ENCODE results near the gene ANKRD13D. TPM values are rescaled to one million over a fixed set of nuclear protein-coding genes. Genes with fewer than 3 reads are reported as not detected.
"Not testable (repeated sequence)": the region's sequence is repeated elsewhere in the genome, so short reads cannot be mapped to it uniquely, and the experiment has no call there.

ANKRD13D gene
- total RNA-seq, 1 donor from 2014 or later = 110 TPM

DNA sequence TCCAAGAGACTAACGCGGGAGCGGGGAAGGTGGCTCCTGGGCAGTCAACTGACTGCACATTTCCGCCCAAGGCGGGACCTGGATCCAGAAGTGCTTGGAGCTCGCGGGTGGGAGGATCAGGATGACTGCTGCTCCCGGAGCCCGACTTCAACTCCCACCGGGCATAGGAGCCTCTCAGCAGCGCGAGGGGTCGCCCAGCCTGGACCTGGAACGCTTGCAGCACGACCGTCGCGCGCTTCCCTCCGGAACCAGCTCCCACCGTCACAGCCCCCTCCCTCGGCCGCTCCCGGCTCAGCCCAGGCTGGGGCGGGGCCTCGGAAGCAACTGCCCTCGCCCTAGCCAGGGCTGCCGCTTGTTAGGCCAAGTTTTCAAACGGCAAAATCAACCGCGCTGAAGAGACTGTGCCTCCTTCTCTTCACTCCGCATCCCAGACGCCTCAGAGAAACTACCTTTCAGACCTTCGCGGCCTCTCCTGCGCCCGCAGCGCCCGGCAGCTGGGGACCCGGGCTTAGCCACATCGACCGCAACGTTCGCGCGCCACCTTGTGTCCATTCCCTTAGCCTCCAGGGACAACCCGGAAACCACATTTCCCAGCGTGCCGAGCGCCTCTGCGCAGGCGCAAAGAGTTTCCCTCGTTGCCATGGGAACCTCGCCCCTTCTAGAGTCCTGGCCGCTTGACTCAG, 28.2 kb downstream of the ANKRD13D start:
- DNase-seq (ENCODE audit: low spot score) = peak; percentile 98

DNA sequence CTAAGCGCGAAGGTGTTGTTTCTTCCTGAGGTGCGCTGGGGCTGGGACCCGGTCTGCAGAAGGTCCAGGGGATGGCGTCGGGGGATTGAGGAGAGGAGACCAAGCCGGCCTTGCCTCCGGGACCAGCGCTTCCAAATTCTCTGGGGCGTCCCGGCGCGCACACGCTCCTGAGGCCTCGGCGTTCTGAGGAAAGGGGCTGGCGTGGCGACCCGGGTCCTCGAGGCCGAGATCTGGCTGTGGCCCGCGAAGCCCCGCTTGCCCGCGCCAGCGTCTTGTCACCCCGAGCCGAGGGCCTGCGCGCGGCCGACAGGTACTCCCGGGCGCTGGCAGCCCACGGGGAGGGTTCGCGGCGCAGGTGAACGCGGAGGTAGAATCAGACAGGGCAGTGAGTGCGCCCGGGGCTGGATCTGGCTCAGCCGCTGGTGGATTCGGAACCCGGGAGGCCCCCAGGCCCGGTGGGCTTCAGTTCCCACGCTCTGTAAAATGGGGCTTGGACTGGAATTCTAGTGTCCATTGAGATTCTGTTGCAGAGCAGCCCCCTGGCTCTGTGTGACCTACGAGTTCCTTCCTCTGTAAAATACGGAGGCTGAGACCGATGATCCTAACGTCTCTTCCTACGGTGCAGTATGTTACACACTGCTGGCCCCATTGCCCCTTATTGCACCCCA, 28.9 kb downstream of the ANKRD13D start:
- DNase-seq (ENCODE audit: low spot score) = no peak

DNA sequence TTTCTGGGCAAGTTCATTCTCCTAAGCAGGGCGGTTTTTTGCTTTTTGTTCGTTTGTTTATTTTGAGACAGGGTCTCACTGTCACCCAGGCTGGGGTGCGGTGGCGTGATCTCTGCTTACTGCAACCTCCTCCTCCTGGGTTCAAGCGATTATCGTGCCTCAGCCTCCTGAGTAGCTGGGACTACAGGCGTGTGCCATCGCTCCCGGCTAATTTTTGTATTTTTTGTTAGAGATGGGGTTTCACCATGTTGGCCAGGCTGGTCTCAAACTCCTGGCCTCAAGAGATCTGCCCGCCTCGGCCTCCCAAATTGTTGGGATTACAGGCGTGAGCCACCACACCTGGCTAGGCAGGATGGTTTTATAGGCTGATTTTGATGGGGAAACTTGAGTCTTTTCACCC, 29.8 kb downstream of the ANKRD13D start:
- DNase-seq (ENCODE audit: low spot score) = not testable (repeated sequence)

DNA sequence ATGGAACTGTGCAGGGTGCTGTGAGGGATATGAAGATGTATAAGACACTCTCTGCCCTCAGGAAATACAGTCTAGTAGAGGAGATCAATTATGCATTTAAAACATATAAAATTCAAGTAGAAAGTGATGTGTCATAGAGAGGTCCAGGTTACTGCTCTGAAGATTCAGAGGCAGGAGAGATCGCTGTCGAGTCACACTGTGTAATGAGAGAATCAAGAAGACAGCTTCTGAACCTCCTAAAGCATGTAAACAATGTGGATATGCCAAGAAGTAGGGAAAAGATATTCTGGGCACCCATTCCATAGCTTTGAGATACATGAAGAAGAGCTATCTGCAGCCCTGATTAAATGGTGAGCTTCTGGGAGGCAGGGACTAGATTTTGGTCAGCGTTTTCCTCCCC, 30.9 kb downstream of the ANKRD13D start:
- no peak for DNase-seq (ENCODE audit: low spot score)

DNA sequence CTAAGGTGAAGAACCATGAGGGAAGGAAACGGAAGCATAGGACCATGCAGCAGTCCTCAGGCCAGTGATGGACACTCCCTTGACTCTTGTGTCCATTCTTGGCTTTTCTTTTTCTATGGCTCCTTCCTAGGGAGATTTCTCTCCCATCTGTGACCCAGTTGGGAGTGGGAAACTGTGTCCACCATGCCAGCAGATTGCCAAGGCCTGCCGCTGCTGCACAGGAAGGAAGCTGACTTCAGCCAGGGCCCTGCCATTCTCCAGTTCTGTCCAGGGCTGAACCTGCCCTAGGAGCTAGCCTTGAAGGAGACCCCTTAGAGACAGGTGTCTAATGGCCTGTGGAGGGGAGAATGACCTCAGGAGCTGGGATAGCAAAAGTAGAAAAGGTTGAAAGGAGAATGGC, 31.6 kb downstream of the ANKRD13D start:
- no peak for DNase-seq (ENCODE audit: low spot score)

DNA sequence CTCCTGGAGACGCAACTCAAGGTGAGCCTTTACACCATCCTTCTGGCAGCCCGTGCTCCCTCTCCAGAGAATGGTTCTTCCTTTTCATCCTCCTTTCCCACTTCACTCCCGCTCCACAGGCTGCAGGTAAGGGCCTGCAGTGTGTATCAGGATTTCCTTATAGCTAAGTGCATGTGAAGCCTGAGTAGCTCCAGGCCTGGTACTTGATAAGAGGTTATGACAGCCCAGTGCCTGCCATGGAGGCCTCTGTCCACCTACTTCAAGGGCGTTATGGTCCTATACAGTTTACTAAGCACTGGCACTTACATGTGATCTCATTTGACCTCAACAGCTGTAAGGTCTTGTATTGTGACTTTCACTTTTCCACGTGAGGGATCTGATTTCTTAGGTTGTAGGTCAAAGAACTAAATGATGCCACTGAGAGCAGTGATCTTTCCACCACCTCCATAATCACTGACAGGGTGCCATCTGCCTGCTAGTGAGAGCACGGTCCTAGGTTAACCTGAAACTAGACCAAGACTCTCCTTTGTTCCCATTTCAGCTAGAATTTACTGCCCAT, 32.3 kb downstream of the ANKRD13D start:
- no peak for DNase-seq (ENCODE audit: low spot score)

DNA sequence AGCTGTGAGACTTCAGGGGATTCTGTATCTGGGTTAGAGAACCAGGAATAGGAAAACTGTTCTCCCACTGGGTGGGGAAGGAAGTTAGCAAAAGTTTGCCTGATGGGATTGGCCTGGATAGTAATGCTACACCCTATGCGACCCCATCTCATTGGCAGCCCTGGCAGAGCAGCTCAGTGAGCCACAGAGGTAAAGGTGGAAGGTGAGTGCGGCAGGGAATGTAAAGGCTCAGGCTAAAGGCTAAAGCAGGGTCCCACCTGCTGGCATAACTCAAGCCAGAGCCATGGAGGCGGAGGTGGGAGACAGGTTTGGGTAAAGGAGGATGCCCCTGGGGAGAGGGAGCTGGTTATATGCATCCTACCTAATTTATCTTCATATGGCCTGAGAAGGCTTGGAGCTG, 32.9 kb downstream of the ANKRD13D start:
- no peak for DNase-seq (ENCODE audit: low spot score)

DNA sequence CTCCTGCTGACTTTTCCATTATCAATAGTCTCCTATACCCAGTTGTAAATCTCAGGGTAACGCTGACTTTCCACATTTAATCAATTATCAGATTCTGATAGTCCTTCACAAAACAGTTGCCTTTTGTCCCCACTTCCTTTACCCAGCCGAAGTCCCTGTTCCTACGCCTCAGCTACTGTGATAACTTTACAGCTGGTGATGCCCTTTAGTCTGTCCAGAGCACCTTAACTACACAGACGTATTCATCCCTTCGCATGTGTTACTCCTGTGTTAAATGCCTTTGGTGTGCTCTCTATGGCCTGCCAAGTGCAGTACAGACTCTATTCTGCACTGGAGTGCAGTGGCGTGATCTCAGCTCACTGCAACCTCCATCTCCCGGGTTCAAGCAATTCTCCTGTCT, 34.4 kb downstream of the ANKRD13D start:
- no peak for DNase-seq (ENCODE audit: low spot score)

DNA sequence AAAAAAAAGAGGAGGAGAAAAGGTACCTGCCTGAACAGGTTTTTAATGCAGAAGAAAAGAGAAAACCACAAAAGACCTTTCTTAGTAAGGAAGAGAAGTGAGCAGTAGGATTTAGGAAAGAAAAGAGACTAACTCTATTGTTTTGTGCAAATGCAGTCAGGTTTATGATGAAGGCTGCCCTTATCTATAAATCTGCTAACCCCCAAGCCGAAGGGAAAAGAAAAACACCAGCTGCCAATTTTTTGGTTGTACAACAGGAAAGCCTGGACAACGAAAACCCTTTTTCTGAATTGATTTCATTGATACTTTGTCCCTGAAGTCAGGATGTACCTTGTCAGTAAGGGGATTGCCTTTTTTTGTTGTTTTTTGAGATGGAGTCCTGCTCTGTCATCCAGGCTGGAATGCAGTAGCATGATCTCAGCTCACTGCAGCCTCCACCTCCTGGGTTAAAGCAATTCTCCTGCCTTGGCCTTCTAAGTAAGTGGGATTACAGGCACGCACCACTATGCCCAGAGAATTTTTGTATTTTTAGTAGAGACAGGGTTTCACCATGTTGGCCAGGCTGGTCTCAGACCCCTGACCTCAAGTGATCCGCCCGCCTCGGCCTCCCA, 43.1 kb downstream of the ANKRD13D start:
- no peak for DNase-seq (ENCODE audit: low spot score)

DNA sequence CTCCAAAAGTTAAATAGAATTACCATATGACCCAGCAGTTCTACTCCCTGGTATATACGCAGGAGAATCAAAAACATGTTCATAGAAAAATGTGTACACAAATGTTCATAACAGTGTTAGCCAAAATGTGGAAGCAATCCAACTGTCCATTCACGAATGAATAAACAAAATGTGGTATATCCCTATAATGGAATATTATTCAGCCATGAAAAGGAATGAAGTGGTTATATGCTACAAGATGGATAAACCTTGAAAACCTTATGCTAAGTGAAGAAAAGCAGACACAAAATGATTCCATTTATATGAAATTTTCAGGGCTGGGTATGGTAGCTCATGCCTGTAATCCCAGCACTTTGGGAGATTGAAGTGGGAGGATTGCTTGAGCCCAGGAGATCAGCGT, 48.2 kb downstream of the ANKRD13D start:
- no peak for DNase-seq (ENCODE audit: low spot score)

DNA sequence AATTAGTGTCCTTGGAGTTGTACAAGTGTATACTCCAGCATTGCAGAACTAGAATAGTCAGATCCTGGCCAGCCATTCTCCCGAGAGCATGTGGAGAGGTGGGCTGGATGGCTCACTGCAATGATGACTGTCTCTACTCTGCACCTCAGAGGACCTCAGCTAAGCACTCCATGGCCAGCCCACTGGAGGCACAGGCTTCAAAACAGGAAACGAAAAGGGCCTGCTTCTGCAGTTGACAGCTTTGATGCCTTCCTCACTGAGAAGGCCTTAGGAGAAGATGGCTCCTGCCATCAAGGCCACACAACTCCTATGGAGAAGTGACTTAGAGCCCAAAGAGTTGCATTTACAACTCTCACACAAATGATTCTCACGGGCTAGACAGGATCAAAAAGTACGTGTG, 55.2 kb downstream of the ANKRD13D start:
- DNase-seq (ENCODE audit: low spot score) = no peak

DNA sequence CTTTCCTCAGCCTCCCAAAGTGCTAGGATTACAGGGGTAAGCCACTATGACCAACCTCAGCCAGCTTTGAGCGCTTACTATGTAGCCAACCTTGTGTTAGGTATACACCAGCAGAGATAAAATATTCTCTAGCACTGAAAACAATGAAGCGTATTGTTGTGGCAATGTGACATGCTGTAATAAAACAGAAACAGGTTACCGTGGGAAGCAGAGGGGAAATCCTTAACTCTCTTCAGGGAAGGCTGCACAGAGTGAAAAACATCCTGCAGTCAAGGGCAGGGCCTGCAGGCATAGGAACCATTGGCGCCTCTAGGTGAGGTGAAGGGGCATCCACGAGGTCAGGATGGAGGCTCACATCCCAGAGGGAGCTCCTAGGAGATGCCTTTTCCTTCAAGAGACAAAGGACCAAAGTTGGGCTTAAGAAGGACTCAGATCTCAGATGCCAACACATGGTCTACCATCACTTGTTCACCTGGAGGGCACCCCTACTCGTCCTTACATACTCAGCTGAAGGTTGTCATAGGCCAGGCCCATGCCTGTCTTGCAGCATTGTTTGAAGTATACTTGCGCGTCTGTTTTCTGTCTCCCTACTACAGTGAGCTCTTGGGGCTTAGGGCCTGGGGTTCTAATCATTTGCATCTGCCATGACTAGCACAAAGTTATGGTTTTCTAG, 56.3 kb downstream of the ANKRD13D start:
- no peak for DNase-seq (ENCODE audit: low spot score)

DNA sequence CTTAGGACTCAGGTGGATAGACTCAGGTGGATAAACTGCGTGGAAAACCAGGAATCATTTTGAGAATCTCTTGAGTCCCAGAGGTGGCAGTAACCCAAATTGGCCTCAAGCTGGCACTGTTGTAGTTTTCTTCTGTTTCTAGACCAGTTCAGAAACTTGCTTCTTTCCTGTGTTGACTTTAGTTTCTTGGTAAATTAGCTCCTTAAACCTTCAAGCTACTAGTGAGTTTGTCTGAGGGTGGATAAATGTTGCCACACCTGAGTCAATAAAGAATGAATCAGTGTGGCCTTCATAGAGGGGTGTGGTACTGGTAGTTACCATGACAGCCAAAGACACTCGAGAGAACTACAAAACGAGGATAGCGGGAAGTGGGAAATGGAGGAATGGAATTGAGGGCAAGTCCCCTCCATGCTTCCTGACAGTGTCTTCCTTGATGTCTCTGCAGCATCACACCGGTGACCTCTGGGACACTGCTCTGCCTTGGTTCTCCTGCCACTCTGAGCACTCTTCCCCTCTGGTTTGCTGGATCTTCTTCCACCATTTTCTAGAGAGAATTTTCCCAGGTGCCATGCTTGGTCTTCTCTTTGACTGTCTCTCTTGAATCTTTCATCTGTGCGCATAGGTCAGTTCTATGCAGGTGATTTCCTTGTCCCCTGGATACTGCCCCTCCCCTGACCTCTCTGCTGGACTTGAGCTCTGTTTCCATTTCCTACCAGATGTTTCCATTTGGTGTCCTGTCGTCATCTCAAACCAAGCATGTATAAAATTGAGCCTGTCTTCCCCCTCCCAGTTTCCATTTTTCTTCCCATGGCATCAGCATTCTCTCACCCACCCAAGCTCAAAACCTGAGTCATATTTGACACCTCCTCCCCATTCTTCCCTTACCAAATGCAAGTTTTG, 57.1 kb downstream of the ANKRD13D start:
- DNase-seq (ENCODE audit: low spot score) = no peak

DNA sequence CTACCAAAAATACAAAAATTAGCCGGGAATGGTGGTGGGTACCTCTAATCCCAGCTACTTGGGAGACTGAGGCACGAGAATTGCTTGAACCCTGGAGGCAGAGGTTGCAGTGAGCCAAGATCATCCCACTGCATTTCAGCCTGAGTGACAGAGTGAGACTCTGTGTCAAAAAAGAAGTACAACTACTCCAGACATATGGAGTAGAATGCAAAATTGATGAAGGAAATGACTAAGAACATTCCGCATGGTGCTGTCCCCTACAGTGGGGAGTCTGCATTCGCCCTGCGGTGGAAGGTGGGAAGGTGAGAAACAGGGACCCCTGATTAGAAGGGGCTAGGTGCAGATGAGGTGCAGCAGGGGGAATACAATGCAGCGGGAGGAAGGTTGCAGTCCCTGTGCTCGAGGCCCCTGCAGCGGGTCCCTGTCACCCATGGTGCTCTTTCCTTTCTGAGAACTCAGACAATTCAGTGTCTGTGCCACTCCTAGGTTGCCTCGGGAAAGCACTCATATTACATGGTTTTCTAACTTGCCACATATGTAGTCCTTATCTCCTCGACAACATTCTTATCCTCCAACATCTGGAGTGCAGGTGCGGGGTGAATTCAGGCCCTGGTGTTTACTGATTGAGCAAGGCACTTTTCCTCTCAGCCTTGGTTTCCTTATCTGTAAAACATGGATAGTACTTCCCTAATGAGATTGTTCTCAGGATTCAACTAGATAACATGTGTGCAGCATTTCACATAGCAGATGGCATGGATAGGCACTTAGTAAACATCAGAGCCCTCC, 59.1 kb downstream of the ANKRD13D start:
- DNase-seq (ENCODE audit: low spot score) = no peak

DNA sequence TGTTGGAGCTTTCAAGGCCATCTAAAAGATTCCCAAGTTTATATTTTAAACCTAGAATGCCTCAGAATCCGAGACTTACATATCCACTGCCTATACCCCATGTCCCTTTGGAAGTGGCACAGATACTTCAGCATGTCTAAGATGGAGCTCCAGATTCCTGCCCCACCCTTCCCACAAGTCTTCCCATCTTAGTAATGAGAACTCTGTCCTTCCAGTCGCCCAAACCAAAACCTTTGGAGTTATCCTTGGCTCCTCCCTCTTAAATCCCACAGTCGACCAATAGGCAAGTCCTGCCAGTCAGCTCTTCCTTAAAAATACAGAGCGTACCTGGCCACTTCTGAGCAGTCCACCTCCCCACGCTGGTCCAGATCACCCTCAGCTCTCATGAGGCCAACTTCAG, 59.9 kb downstream of the ANKRD13D start:
- no peak for DNase-seq (ENCODE audit: low spot score)

DNA sequence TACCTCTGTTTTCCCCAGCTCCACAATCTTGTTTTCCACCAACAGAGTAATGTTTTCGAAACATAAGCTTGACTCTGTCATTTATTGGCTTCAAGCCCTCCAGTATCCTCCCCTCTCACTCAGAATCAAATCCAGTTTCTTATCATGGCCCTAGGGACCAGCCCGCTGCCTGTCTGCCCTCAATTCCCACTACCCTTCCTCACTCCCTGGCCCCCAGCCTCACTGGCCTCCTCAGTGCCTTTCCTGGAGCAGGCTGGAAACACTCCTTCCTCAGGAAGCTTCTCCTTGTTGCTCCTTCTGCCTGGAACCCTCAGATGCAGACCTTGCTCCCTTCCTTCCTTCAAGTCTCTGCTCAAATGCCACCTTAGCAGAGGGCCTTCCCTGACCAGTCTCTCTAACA, 60.4 kb downstream of the ANKRD13D start:
- no peak for DNase-seq (ENCODE audit: low spot score)

DNA sequence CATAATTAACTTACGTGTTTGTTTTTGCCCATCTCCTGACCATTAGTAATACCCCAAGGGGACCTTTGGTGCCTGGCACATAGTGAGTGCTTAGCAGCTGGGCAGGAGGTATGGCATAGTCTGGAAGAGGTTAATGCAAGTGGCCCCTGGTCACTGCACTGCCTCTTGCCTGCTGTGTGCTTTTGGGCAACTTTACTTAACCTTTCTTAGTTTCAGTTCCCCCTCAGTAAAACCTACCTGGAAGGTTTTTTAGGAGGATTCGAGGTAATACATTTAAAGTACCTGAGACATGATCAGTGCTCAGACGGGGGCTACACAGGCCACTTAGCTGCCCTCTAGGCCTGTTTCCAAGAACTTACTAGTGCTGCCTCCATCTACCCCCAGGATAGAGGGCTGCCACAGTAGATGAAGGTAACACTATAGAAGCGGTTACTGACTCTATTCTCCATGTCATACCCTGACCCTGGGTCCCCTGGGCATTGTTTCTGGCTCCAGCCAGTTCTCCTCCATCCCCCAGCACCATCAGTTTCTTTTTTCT, 60.9 kb downstream of the ANKRD13D start:
- DNase-seq (ENCODE audit: low spot score) = no peak

DNA sequence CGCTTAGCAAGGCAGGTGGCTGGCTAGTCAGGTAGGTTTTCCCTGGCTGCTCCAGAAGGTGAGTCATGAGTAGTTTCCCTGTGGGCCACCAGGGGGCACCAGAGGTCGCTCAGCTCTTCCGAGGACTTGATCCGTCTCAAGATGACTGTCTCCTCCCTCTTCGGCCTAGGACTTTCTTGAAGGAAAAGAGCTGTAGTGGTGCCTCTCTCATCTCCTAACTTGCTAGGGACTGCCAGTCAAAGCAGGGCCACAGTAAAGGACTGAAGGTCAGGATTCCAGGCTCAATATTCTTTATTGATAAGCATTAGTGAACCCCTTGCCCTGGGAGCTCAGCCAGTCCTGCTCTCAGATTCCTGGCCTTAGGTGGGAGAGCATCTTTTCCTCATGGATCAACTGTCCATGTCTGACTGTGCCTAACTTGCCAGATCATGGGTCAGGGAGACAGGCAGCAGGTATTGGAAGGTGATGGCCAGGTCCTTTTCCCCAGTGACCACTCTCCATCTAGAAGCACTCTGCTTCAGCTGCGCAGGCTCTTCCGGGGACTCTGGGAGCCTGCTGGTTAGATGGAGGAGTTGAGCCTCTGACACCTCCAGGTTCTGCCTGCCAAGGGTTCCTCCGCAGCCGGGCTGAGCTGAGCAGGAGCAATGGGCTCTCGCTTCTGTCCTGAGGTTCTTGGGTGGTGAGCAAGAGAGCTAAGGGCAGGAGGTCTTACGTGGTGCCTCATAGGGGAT, 62.3 kb downstream of the ANKRD13D start:
- peak; percentile 76 for DNase-seq (ENCODE audit: low spot score)

All from ureter (tissue), 1 donor.